Upper lobe of right lung (tissue), 1 donor: ENCODE data around the gene SNAPC5. TPM values are rescaled to one million over a fixed set of nuclear protein-coding genes. Genes with fewer than 3 reads are reported as not detected.
"Not testable (repeated sequence)": the region's sequence is repeated elsewhere in the genome, so short reads cannot be mapped to it uniquely, and the experiment has no call there.

Experiments
- ATAC-seq: fragments of 200-7000 bp; cut with Tn5 transposase; one replicate; pipeline ENCODE4 v1.9.1; 2020; ENCODE audit warnings: mild to moderate bottlenecking, moderate library complexity
- DNase-seq: peaks from one replicate; pipeline ENCODE4 v3.0.0-alpha.2; 2020
- H3K27ac ChIP-seq: fragments of 200-600 bp; one replicate; pipeline ENCODE4 v1.8.0; 2022
- H3K27me3 ChIP-seq: fragments of 200-600 bp; one replicate; pipeline ENCODE4 v1.8.0; 2022; ENCODE audit warnings: mild to moderate bottlenecking
- H3K36me3 ChIP-seq: fragments of 200-600 bp; one replicate; pipeline ENCODE4 v1.8.0; 2022
- H3K4me1 ChIP-seq: fragments of 200-600 bp; one replicate; pipeline ENCODE4 v1.8.0; 2022
- H3K4me3 ChIP-seq: fragments of 200-600 bp; one replicate; pipeline ENCODE4 v1.8.0; 2022; ENCODE audit warnings: mild to moderate bottlenecking
- H3K9me3 ChIP-seq: fragments of 200-600 bp; one replicate; pipeline ENCODE4 v1.8.0; 2022
- CTCF ChIP-seq: fragments of 200-600 bp; IDR thresholded peaks from one replicate; pipeline ENCODE4 v1.8.0; 2022; ENCODE audit warnings: antibody characterized with exemption
- intact Hi-C: fragments of 100-400 bp; cut with DNase I; formaldehyde crosslinking; loops from one replicate; pipeline ENCODE4 v1.11.0; 2022
- total RNA-seq: library from RNA; stranded (reverse); fragmentation: NEBNext Ultra II Directional; extraction: Animal tissue kit (Norgen Biotek cat#: 25700); gene quantifications from one replicate; pipeline ENCODE4 v1.2.1, GENCODE V29; 2021
- donor health status: DM: no; HTN: yes; CAD: no; lungs with severe emphysema.

SNAPC5 gene
- total RNA-seq, 1 donor from 2014 or later, result 29.9 TPM

- Histone ChIP-seq H3K4me3 (no peak overlapping the region), H3K27ac (no peak overlapping the region), H3K36me3 (no peaks in the 10 kb centered on the region), H3K27me3 (no peaks in the 10 kb centered on the region), H3K9me3 (no peaks in the 10 kb centered on the region), H3K4me1 (no peaks in the 10 kb centered on the region)
- ATAC-seq (no peak), DNase-seq (no peak)
- TF ChIP-seq CTCF, result no peak
- intact Hi-C loops, result no loop called here
These were observed 23.4 kb downstream of the SNAPC5 start for GRCh38 chr15:66474135-66474534.

- no peak overlapping the region for H3K27ac ChIP-seq
- TF ChIP-seq CTCF, result no peak
- ATAC-seq (peak; percentile 27), DNase-seq (no peak)
- no peaks in the 10 kb centered on the region for H3K27me3 ChIP-seq
- no peak overlapping the region for H3K4me3 ChIP-seq
- no peaks in the 10 kb centered on the region for H3K36me3 ChIP-seq
- intact Hi-C loops, result no loop called here
- no peaks in the 10 kb centered on the region for H3K4me1 ChIP-seq
- no peaks in the 10 kb centered on the region for H3K9me3 ChIP-seq
These were observed 25.2 kb downstream of the SNAPC5 start for GRCh38 chr15:66472176-66472999.

- H3K36me3 ChIP-seq, DNase-seq, H3K9me3 ChIP-seq, intact Hi-C loops, ATAC-seq, H3K27ac ChIP-seq, H3K27me3 ChIP-seq, H3K4me3 ChIP-seq, H3K4me1 ChIP-seq: not testable (repeated sequence)
These were observed 26.7 kb downstream of the SNAPC5 start for GRCh38 chr15:66470825-66471224.

- H3K36me3 ChIP-seq, H3K27me3 ChIP-seq, H3K4me3 ChIP-seq, H3K27ac ChIP-seq, H3K9me3 ChIP-seq, H3K4me1 ChIP-seq, intact Hi-C loops, DNase-seq, ATAC-seq: not testable (repeated sequence)
These were observed 30.2 kb downstream of the SNAPC5 start for GRCh38 chr15:66467162-66468040.

GRCh38 chr15:66465294-66465693 is 32.3 kb downstream of the SNAPC5 start:
- H3K4me3 ChIP-seq, ATAC-seq, H3K4me1 ChIP-seq, H3K27ac ChIP-seq, H3K27me3 ChIP-seq, H3K36me3 ChIP-seq, intact Hi-C loops, H3K9me3 ChIP-seq, DNase-seq: not testable (repeated sequence)

GRCh38 chr15:66462627-66463026 is 34.9 kb downstream of the SNAPC5 start:
- no peak for TF ChIP-seq CTCF
- ATAC-seq (no peak), DNase-seq (no peak)
- no peaks in the 10 kb centered on the region for H3K9me3 ChIP-seq
- no peaks in the 10 kb centered on the region for H3K36me3 ChIP-seq
- H3K4me1 ChIP-seq, result no peaks in the 10 kb centered on the region
- H3K27me3 ChIP-seq, result no peaks in the 10 kb centered on the region
- intact Hi-C loops, result no loop called here
- no peak overlapping the region for H3K4me3 ChIP-seq
- no peak overlapping the region for H3K27ac ChIP-seq

GRCh38 chr15:66461917-66462316 is 35.6 kb downstream of the SNAPC5 start:
- Histone ChIP-seq H3K4me3 (no peak overlapping the region), H3K4me1 (no peaks in the 10 kb centered on the region), H3K9me3 (no peaks in the 10 kb centered on the region), H3K36me3 (no peaks in the 10 kb centered on the region), H3K27me3 (no peaks in the 10 kb centered on the region), H3K27ac (no peak overlapping the region)
- no peak for ATAC-seq
- DNase-seq, result no peak
- intact Hi-C loops, result no loop called here
- TF ChIP-seq CTCF, result no peak

GRCh38 chr15:66461294-66461693 is 36.3 kb downstream of the SNAPC5 start:
- H3K36me3 ChIP-seq, H3K4me3 ChIP-seq, H3K4me1 ChIP-seq, intact Hi-C loops, H3K27me3 ChIP-seq, H3K27ac ChIP-seq, H3K9me3 ChIP-seq, ATAC-seq, DNase-seq: not testable (repeated sequence)
